ENCODE measurements around the gene PDE4DIP.
"Not testable (repeated sequence)": the region's sequence is repeated elsewhere in the genome, so short reads cannot be mapped to it uniquely, and the experiment has no call there.

GRCh38 chr1:148975866-148976537 lies 131.8 kb downstream of the PDE4DIP start:
- not testable (repeated sequence) for TF ChIP-seq ESRRA (CRISPR knock-in tag; IDR thresholded peaks at IDR 0.05; ENCODE audit: borderline replicate concordance); CTCF (IDR thresholded peaks at IDR 0.05); TCF7 (CRISPR knock-in tag; IDR thresholded peaks at IDR 0.05; ENCODE audit: low read depth)

Data from WTC11 (cell line).